GM23248 (cell line): ENCODE data around the gene APOL1.

ENCODE experiments used
- EZH2 ChIP-seq: fragments of 200-600 bp; sonication (generic); IDR thresholded peaks from 2 replicates; pipeline ENCODE4 v1.6.1; 2018; ENCODE audit warnings: antibody characterized with exemption, mild to moderate bottlenecking; ENCODE audit not compliant: insufficient read depth, poor library complexity, severe bottlenecking
- EZH2phosphoT487 ChIP-seq: fragments of 200-600 bp; sonication (generic); IDR thresholded peaks from 2 replicates; pipeline ENCODE4 v1.6.1; 2018; ENCODE audit warnings: antibody characterized with exemption, moderate library complexity, mild to moderate bottlenecking, low read depth; ENCODE audit not compliant: insufficient read depth

DNA sequence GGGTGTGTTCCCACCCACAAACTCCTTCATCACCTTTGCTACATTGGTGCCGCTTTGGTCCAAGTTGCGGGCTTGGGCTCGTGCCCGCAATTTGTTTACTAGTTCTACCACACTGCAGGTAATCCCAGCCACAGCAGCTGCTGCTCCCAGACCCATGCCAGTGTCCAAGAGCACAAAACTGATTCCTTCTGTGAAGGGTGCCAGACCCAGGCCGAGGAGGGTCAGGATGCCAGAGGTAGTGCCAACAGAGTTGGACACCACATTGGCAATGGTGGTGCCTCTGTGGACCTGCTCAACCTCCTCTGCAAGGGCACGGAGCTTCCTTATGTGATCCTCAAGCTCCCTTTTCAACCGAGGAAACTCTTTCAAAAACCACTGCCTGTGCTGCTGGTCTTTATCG is 25.1 kb upstream of the APOL1 start:
- TF ChIP-seq EZH2 = no peak
- no peak for TF ChIP-seq EZH2phosphoT487
